Osteoblast (primary cell): ENCODE data around the gene TNFAIP6. TPM values are rescaled to one million over a fixed set of nuclear protein-coding genes. Genes with fewer than 3 reads are reported as not detected.
"Not testable (repeated sequence)": the region's sequence is repeated elsewhere in the genome, so short reads cannot be mapped to it uniquely, and the experiment has no call there.

Source experiments
- DNase-seq: peaks from one replicate; pipeline ENCODE4 v3.0.0; 2011; ENCODE audit warnings: low spot score, mixed read lengths; ENCODE audit not compliant: insufficient read length; ENCODE audit errors: missing footprints
- H2AFZ ChIP-seq: 2 replicates; pipeline ENCODE4 v1.6.0; 2011; ENCODE audit warnings: mild to moderate bottlenecking, low read length
- H3K27ac ChIP-seq: 2 replicates; pipeline ENCODE4 v1.5.1; 2011; ENCODE audit warnings: mild to moderate bottlenecking, low read depth, low read length, moderate library complexity
- H3K27me3 ChIP-seq: 2 replicates; pipeline ENCODE4 v1.6.0; 2012; ENCODE audit warnings: mild to moderate bottlenecking, control low read depth, inconsistent platforms, low read length, moderate library complexity; ENCODE audit not compliant: insufficient read depth
- H3K36me3 ChIP-seq: 2 replicates; pipeline ENCODE4 v1.5.1; 2011; ENCODE audit warnings: mild to moderate bottlenecking, low read length, control low read depth, moderate library complexity; ENCODE audit not compliant: insufficient read depth
- H3K4me1 ChIP-seq: 2 replicates; pipeline ENCODE4 v1.5.1; 2011; ENCODE audit warnings: mild to moderate bottlenecking, low read length, control low read depth, moderate library complexity; ENCODE audit not compliant: insufficient read depth
- H3K4me2 ChIP-seq: 2 replicates; pipeline ENCODE4 v1.6.0; 2011; ENCODE audit warnings: mild to moderate bottlenecking, low read length; ENCODE audit not compliant: insufficient read depth
- H3K4me3 ChIP-seq: fragments of 200-600 bp; sonication (generic); 3 replicates; pipeline ENCODE4 v1.5.1; 2012; ENCODE audit warnings: mild to moderate bottlenecking, low read length, inconsistent platforms; ENCODE audit not compliant: insufficient read depth
- H3K79me2 ChIP-seq: 2 replicates; pipeline ENCODE4 v1.6.0; 2012; ENCODE audit warnings: mild to moderate bottlenecking, low read length, control low read depth, inconsistent platforms; ENCODE audit not compliant: insufficient read depth
- H3K9me3 ChIP-seq: 2 replicates; pipeline ENCODE4 v1.5.1; 2011; ENCODE audit warnings: low read depth, low read length, control low read depth
- H4K20me1 ChIP-seq: 2 replicates; pipeline ENCODE4 v1.6.0; 2012; ENCODE audit warnings: mild to moderate bottlenecking, low read length, control low read depth; ENCODE audit not compliant: insufficient read depth
- CTCF ChIP-seq: IDR thresholded peaks from 2 replicates; pipeline ENCODE4 v1.5.1; 2011; ENCODE audit warnings: mild to moderate bottlenecking, low read depth, low read length, moderate library complexity; ENCODE audit errors: extremely low read depth
- total RNA-seq: library from RNA; depleted of rRNA; stranded (reverse); fragments of >200 nt; gene quantifications from 2 replicates; pipeline ENCODE4 v1.2.3, GENCODE V29; 2012

The TNFAIP6 gene
- 43.1 and 61.6 TPM in 2 replicates for total RNA-seq

GRCh38 chr2:151357359-151357758 lies at the start of gene TNFAIP6:
Gene TNFAIP6, plus strand, starts transcription at chr2:151357592. Its CDS starts 75 bp downstream, at chr2:151357667.
- H2AFZ ChIP-seq = peak within 1 kb of the TSS; percentile 16

GRCh38 chr2:151310313-151310712 lies 47.1 kb upstream of the TNFAIP6 start:
- not testable (repeated sequence) for H3K79me2 ChIP-seq, H3K36me3 ChIP-seq, H3K4me2 ChIP-seq, DNase-seq, H2AFZ ChIP-seq, H3K27ac ChIP-seq, H3K27me3 ChIP-seq, H3K9me3 ChIP-seq, H3K4me3 ChIP-seq, H3K4me1 ChIP-seq, H4K20me1 ChIP-seq

More at GRCh38 chr2:151357359-151357758, at the start of gene TNFAIP6:
- Histone ChIP-seq H3K4me1 (peaks cover 16% of the 10 kb centered on the region), H4K20me1 (no peaks in the 10 kb centered on the region), H3K79me2 (peaks cover 2% of the 10 kb centered on the region), H3K4me2 (peak within 1 kb of the TSS; percentile 68), H3K27me3 (no peaks in the 10 kb centered on the region), H3K36me3 (no peaks in the 10 kb centered on the region), H3K27ac (peak within 1 kb of the TSS; percentile 67), H3K4me3 (peak within 1 kb of the TSS; percentile 41), H3K9me3 (no peaks in the 10 kb centered on the region)
- DNase-seq = peak; percentile 89
- TF ChIP-seq CTCF = no peak

- not testable (repeated sequence) for H3K36me3 ChIP-seq, H4K20me1 ChIP-seq, H3K79me2 ChIP-seq, DNase-seq, H3K9me3 ChIP-seq, H3K4me3 ChIP-seq, H3K27me3 ChIP-seq, H3K27ac ChIP-seq
- Histone ChIP-seq H2AFZ (peak overlapping the region; percentile 35), H3K4me2 (peak overlapping the region; percentile 32), H3K4me1 (peaks cover 19% of the 10 kb centered on the region)
Observed at GRCh38 chr2:151312440-151312839, 45.0 kb upstream of the TNFAIP6 start.

GRCh38 chr2:151315381-151315903 lies 42.0 kb upstream of the TNFAIP6 start:
- H3K27me3 ChIP-seq = no peaks in the 10 kb centered on the region
- peak overlapping the region; percentile 75 for H2AFZ ChIP-seq
- no peaks in the 10 kb centered on the region for H3K9me3 ChIP-seq
- peak overlapping the region; percentile 76 for H3K27ac ChIP-seq
- no peak for TF ChIP-seq CTCF
- no peaks in the 10 kb centered on the region for H3K79me2 ChIP-seq
- no peaks in the 10 kb centered on the region for H4K20me1 ChIP-seq
- peaks cover 19% of the 10 kb centered on the region for H3K4me1 ChIP-seq
- H3K4me2 ChIP-seq = peak overlapping the region; percentile 83
- DNase-seq = no peak
- H3K4me3 ChIP-seq = peak overlapping the region; percentile 40
- no peaks in the 10 kb centered on the region for H3K36me3 ChIP-seq

GRCh38 chr2:151325581-151326095 lies 31.8 kb upstream of the TNFAIP6 start:
- H3K27me3 ChIP-seq = no peaks in the 10 kb centered on the region

More at GRCh38 chr2:151325581-151326095, 31.8 kb upstream of the TNFAIP6 start:
- no peak for DNase-seq
- no peak for TF ChIP-seq CTCF
- no peak overlapping the region for H3K27ac ChIP-seq
- no peak overlapping the region for H2AFZ ChIP-seq
- H3K36me3 ChIP-seq = no peaks in the 10 kb centered on the region
- no peaks in the 10 kb centered on the region for H3K9me3 ChIP-seq
- no peaks in the 10 kb centered on the region for H4K20me1 ChIP-seq
- H3K4me1 ChIP-seq = no peaks in the 10 kb centered on the region
- H3K4me2 ChIP-seq = no peak overlapping the region
- H3K79me2 ChIP-seq = no peaks in the 10 kb centered on the region
- H3K4me3 ChIP-seq = no peak overlapping the region
